ENCODE measurements around the gene TNFRSF1A. TPM values are rescaled to one million over a fixed set of nuclear protein-coding genes. Genes with fewer than 3 reads are reported as not detected.

TNFRSF1A gene
- total and polyA plus RNA-seq, 11 donors = 23.7 to 141 (median 54.2) TPM

DNA sequence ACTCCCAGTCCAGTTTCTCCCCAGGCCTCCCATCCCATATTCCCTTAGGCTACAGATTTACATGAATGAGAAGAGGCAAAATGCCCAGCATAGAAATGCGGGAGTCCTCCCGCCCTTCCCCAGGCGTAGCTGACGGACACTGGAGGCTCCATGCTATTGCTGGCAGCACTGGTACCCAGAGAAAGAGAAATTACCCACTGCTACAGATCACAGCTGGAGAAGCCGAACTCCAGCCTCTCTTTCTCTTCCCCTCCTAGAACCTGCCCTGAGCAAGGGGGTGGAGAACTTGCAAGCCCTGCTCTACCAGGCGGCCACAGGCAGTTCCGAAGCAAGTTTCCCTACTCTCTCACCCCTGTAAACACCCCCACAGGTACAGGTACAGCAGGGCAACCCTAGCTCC lies 45.7 kb upstream of the TNFRSF1A start:
- intact Hi-C loops (cut with DNase I) = loop anchor here in 1 of 10 donors (5.0 kb wide), 1 partner anchor 60 kb away; no protein-coding TSS in a partner anchor

DNA sequence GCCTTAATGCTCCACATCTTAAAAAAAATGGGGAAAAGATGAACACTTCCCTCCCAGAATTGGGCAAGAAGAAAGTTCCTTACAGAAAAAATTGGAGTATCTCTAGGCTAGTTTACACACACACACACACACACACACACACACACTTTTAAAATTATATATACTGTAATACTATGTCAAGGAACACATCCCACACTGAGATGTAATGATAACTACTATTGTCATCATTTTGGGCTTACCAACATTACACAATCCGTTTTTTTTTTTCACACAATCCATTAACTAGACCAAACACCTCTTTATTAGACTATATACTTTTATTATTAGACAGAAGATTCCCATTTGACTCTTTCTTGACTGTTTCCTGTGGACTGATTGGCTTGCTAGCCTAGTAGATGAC lies 44.6 kb upstream of the TNFRSF1A start:
- WGBS, 4 donors = 73 to 84% (median 79%) methylated on average over 1 of the region's 1 CpG
- Histone ChIP-seq H3K9me3 (no peaks in the 10 kb centered on the region), H3K4me3 (no peak overlapping the region), H3K27ac (peak overlapping the region in 1 of 12 donors; percentile 48), H3K27me3 (no peaks in the 10 kb centered on the region), H3K4me1 (peaks cover 0 to 70% (median 24%) of the 10 kb centered on the region in 12 donors), H3K36me3 (peaks cover 0 to 61% (median 51%) of the 10 kb centered on the region in 9 donors)
- ATAC-seq = no peak
- intact Hi-C loops (cut with DNase I) = loop anchor here in 1 of 10 donors (5.0 kb wide), 1 partner anchor 59 kb away; no protein-coding TSS in a partner anchor
- TF ChIP-seq, protein P1, sequence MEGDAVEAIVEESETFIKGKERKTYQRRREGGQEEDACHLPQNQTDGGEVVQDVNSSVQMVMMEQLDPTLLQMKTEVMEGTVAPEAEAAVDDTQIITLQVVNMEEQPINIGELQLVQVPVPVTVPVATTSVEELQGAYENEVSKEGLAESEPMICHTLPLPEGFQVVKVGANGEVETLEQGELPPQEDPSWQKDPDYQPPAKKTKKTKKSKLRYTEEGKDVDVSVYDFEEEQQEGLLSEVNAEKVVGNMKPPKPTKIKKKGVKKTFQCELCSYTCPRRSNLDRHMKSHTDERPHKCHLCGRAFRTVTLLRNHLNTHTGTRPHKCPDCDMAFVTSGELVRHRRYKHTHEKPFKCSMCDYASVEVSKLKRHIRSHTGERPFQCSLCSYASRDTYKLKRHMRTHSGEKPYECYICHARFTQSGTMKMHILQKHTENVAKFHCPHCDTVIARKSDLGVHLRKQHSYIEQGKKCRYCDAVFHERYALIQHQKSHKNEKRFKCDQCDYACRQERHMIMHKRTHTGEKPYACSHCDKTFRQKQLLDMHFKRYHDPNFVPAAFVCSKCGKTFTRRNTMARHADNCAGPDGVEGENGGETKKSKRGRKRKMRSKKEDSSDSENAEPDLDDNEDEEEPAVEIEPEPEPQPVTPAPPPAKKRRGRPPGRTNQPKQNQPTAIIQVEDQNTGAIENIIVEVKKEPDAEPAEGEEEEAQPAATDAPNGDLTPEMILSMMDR (IDR thresholded peaks at IDR 0.05) = no peak
- no peak for DNase-seq

More for the DNA sequence above, 45.7 kb upstream of the TNFRSF1A start:
- H3K9me3 ChIP-seq = no peaks in the 10 kb centered on the region
- H3K27ac ChIP-seq = peak overlapping the region in 1 of 12 donors; percentile 48
- H3K4me3 ChIP-seq = no peak overlapping the region
- H3K36me3 ChIP-seq = peaks cover 0 to 64% (median 57%) of the 10 kb centered on the region in 9 donors
- DNase-seq = no peak
- no peaks in the 10 kb centered on the region for H3K27me3 ChIP-seq
- H3K4me1 ChIP-seq = peaks cover 0 to 78% (median 33%) of the 10 kb centered on the region in 12 donors
- TF ChIP-seq, protein P1 (IDR thresholded peaks at IDR 0.05) = no peak
- no peak for TF ChIP-seq POLR2A (IDR thresholded peaks at IDR 0.05)
- no peak for ATAC-seq
- 89 to 96% (median 93%) methylated on average over 7 of the region's 7 CpGs for WGBS, 4 donors

DNA sequence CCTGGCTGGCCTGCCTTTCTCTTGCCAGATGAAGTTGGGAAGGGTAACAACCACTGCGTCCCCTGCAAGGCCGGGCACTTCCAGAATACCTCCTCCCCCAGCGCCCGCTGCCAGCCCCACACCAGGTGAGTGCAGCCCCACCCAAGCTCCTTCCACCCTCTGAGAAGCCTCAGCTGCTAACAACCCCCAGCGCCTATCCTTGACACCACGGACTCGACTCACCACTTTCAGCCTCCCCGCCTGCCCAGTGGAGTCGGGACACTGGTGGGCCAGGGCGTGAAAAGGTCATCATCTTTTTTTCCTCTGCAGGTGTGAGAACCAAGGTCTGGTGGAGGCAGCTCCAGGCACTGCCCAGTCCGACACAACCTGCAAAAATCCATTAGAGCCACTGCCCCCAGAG lies 44.2 kb upstream of the TNFRSF1A start:
- peak overlapping the region in 1 of 12 donors; percentile 48 for H3K27ac ChIP-seq
- H3K36me3 ChIP-seq = peaks cover 0 to 56% (median 47%) of the 10 kb centered on the region in 9 donors
- WGBS, 4 donors = 78 to 88% (median 85%) methylated on average over 10 to 11 of the region's 11 CpGs
- H3K4me1 ChIP-seq = peaks cover 0 to 70% (median 24%) of the 10 kb centered on the region in 12 donors
- intact Hi-C loops (cut with DNase I) = loop anchor here in 1 of 10 donors (5.0 kb wide), 1 partner anchor 59 kb away; no protein-coding TSS in a partner anchor
- ATAC-seq = no peak
- no peaks in the 10 kb centered on the region for H3K9me3 ChIP-seq
- H3K27me3 ChIP-seq = no peaks in the 10 kb centered on the region
- no peak for TF ChIP-seq POLR2A (IDR thresholded peaks at IDR 0.05)
- TF ChIP-seq, protein P1 (IDR thresholded peaks at IDR 0.05) = no peak
- no peak overlapping the region for H3K4me3 ChIP-seq
- DNase-seq = no peak

DNA sequence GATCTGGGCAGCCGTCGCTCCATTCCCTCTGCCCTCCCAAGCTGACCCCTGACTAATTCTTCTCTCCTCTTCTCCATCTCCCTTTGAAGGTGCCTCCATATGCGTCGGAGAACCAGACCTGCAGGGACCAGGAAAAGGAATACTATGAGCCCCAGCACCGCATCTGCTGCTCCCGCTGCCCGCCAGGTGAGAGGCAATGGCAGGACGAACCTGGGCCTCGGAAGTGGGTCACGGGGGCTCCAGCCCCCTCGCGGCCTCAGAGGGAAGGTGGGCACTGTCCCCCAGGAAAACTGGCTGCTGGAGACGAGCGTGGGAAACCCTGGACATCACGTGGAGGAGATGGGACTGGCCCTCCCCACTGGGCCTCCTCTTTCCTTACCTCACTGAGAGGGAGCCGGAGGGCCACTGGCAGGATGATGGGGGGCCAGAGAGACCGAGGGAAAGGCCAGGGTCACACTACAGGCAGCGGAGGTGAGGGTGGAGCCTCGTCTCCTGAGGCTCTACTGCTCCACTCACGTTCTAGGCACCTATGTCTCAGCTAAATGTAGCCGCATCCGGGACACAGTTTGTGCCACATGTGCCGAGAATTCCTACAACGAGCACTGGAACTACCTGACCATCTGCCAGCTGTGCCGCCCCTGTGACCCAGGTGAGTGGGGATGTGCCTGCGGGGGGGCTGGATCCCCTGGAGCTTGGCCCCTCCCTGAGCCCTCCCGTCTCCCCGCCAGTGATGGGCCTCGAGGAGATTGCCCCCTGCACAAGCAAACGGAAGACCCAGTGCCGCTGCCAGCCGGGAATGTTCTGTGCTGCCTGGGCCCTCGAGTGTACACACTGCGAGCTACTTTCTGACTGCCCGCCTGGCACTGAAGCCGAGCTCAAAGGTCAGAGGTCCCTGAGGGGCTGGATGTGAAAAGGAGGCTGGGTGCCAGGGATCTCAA lies 42.9 kb upstream of the TNFRSF1A start:
- Histone ChIP-seq H3K27ac (peak overlapping the region; percentile 75 to 98 (median 94)), H3K36me3 (peaks cover 0 to 44% (median 35%) of the 10 kb centered on the region in 9 donors), H3K27me3 (no peaks in the 10 kb centered on the region), H3K4me3 (peak overlapping the region; percentile 45 to 92 (median 78)), H3K9me3 (no peaks in the 10 kb centered on the region), H3K4me1 (peaks cover 0 to 68% (median 24%) of the 10 kb centered on the region in 12 donors)
- DNase-seq (peak in 1 of 5 donors; percentile 53), ATAC-seq (peak in 1 of 4 donors; percentile 6)
- intact Hi-C loops (cut with DNase I) = loop anchor here in 7 of 10 donors (2.0 to 5.0 kb wide), 5 partner anchors 42 to 322 kb away; partner anchors contain the start of gene TNFRSF1A (in 2 of the 7)
- TF ChIP-seq, protein P1 (IDR thresholded peaks at IDR 0.05) = no peak
- no peak for TF ChIP-seq POLR2A (IDR thresholded peaks at IDR 0.05)
- 64 to 73% (median 69%) methylated on average over 33 to 36 of the region's 36 CpGs for WGBS, 4 donors
